WTC11 (cell line): ENCODE data around the gene CKAP2L. TPM values are rescaled to one million over a fixed set of nuclear protein-coding genes. Genes with fewer than 3 reads are reported as not detected.

ENCODE experiments used
- ATAC-seq: fragments of 200-7000 bp; cut with Tn5 transposase; 2 replicates; pipeline ENCODE4 v1.10.0; 2021; ENCODE audit warnings: mild to moderate bottlenecking, moderate library complexity
- CTCF ChIA-PET: fragments of 300-600 bp; sonication (Branson Sonifier 250); formaldehyde crosslinking; loops from one replicate; lab custom pipeline; 2021; ENCODE audit warnings: antibody characterized with exemption; lab: Charles Lee
- POLR2A ChIA-PET: fragments of 350-600 bp; sonication (Branson Sonifier 250); formaldehyde crosslinking; loops from one replicate; lab custom pipeline; 2021; ENCODE audit warnings: antibody characterized with exemption; lab: Charles Lee
- DNase-seq: peaks from one replicate; pipeline ENCODE4 v3.0.0; 2021; ENCODE audit warnings: low spot score
- H3K27ac Mint-ChIP-seq: 2 replicates; pipeline ENCODE4 v1.8.0; 2021; ENCODE audit warnings: mixed read lengths
- H3K27me3 Mint-ChIP-seq: 2 replicates; pipeline ENCODE4 v1.8.0; 2021; ENCODE audit warnings: low read depth, mild to moderate bottlenecking, moderate library complexity, mixed read lengths
- H3K36me3 Mint-ChIP-seq: 2 replicates; pipeline ENCODE4 v1.8.0; 2021; ENCODE audit warnings: mixed read lengths
- H3K4me1 Mint-ChIP-seq: 2 replicates; pipeline ENCODE4 v1.8.0; 2022; ENCODE audit warnings: mixed read lengths
- H3K4me3 Mint-ChIP-seq: 2 replicates; pipeline ENCODE4 v1.8.0; 2021; ENCODE audit warnings: mild to moderate bottlenecking, moderate library complexity, mixed read lengths
- H3K9me3 Mint-ChIP-seq: 2 replicates; pipeline ENCODE4 v1.8.0; 2021; ENCODE audit warnings: mixed read lengths
- ATF1 ChIP-seq: sonication (generic); formaldehyde crosslinking; IDR thresholded peaks from 2 replicates; pipeline ENCODE4 v1.8.1; 2023; ENCODE audit warnings: mild to moderate bottlenecking, moderate library complexity, missing genetic modification reagents
- CBFB ChIP-seq: sonication (generic); formaldehyde crosslinking; IDR thresholded peaks from 2 replicates; pipeline ENCODE4 v1.8.1; 2022; ENCODE audit warnings: mild to moderate bottlenecking, low read depth, missing genetic modification reagents
- EMX1 ChIP-seq: fragments of 250-450 bp; sonication (Bioruptor Pico); IDR thresholded peaks from 2 replicates; pipeline ENCODE4 v1.8.0; 2021; ENCODE audit warnings: mild to moderate bottlenecking
- ESRRA ChIP-seq: sonication (generic); formaldehyde crosslinking; IDR thresholded peaks from 2 replicates; pipeline ENCODE4 v1.8.1; 2022; ENCODE audit warnings: mild to moderate bottlenecking, missing genetic modification reagents, borderline replicate concordance
- FOXP1 ChIP-seq: sonication (generic); formaldehyde crosslinking; IDR thresholded peaks from 2 replicates; pipeline ENCODE4 v1.8.0; 2022; ENCODE audit warnings: missing genetic modification reagents, mild to moderate bottlenecking, moderate library complexity, borderline replicate concordance
- GRHL2 ChIP-seq: fragments of 250-450 bp; sonication (Bioruptor Pico); IDR thresholded peaks from 2 replicates; pipeline ENCODE4 v1.8.0; 2022; ENCODE audit warnings: mild to moderate bottlenecking, moderate library complexity; ENCODE audit not compliant: insufficient replicate concordance, severe bottlenecking
- KAT7 ChIP-seq: sonication (generic); formaldehyde crosslinking; IDR thresholded peaks from 2 replicates; pipeline ENCODE4 v1.8.1; 2023; ENCODE audit warnings: missing genetic modification reagents, mild to moderate bottlenecking, borderline replicate concordance
- MYBL2 ChIP-seq: sonication (generic); formaldehyde crosslinking; IDR thresholded peaks from 2 replicates; pipeline ENCODE4 v1.8.1; 2023; ENCODE audit warnings: mild to moderate bottlenecking, moderate library complexity, missing genetic modification reagents
- NFE2L1 ChIP-seq: sonication (generic); formaldehyde crosslinking; IDR thresholded peaks from 2 replicates; pipeline ENCODE4 v1.8.1; 2023; ENCODE audit warnings: missing genetic modification reagents
- NR2C2 ChIP-seq: sonication (generic); formaldehyde crosslinking; IDR thresholded peaks from 2 replicates; pipeline ENCODE4 v1.8.0; 2022; ENCODE audit warnings: mild to moderate bottlenecking, missing genetic modification reagents
- NR3C1 ChIP-seq: sonication (generic); formaldehyde crosslinking; conservative IDR thresholded peaks from 2 replicates; pipeline ENCODE4 v1.8.1; 2023; ENCODE audit warnings: low read depth, mild to moderate bottlenecking, missing genetic modification reagents
- OVOL2 ChIP-seq: fragments of 250-450 bp; sonication (Bioruptor Pico); IDR thresholded peaks from 2 replicates; pipeline ENCODE4 v1.9.0; 2021; ENCODE audit warnings: mild to moderate bottlenecking, borderline replicate concordance
- RELA ChIP-seq: sonication (generic); formaldehyde crosslinking; IDR thresholded peaks from 2 replicates; pipeline ENCODE4 v1.8.1; 2022; ENCODE audit warnings: missing genetic modification reagents, mild to moderate bottlenecking, borderline replicate concordance
- SMAD3 ChIP-seq: sonication (generic); formaldehyde crosslinking; IDR thresholded peaks from 2 replicates; pipeline ENCODE4 v1.8.0; 2022; ENCODE audit warnings: missing genetic modification reagents, mild to moderate bottlenecking, borderline replicate concordance
- SMAD4 ChIP-seq: sonication (generic); formaldehyde crosslinking; IDR thresholded peaks from 2 replicates; pipeline ENCODE4 v1.8.0; 2022; ENCODE audit warnings: mild to moderate bottlenecking, missing genetic modification reagents
- SOX15 ChIP-seq: fragments of 250-450 bp; sonication (Bioruptor Pico); IDR thresholded peaks from 2 replicates; pipeline ENCODE4 v1.9.0; 2021; ENCODE audit warnings: mild to moderate bottlenecking
- TCF7 ChIP-seq: sonication (generic); formaldehyde crosslinking; IDR thresholded peaks from 2 replicates; pipeline ENCODE4 v1.8.0; 2022; ENCODE audit warnings: mild to moderate bottlenecking, low read depth, missing genetic modification reagents, moderate library complexity
- TEAD4 ChIP-seq: sonication (generic); formaldehyde crosslinking; IDR thresholded peaks from 2 replicates; pipeline ENCODE4 v1.8.0; 2022; ENCODE audit warnings: mild to moderate bottlenecking, missing genetic modification reagents
- ZMAT4 ChIP-seq: fragments of 250-450 bp; sonication (Bioruptor Pico); IDR thresholded peaks from 2 replicates; pipeline ENCODE4 v1.9.0; 2021; ENCODE audit warnings: mild to moderate bottlenecking
- total RNA-seq: library from RNA; stranded (reverse); gene quantifications from 3 replicates; pipeline ENCODE4 v1.2.3, GENCODE V29; 2021
- TF ChIP-seq, protein P1 (sequence below): fragments of 250-450 bp; sonication (Bioruptor Pico); IDR thresholded peaks from 2 replicates; pipeline ENCODE4 v2.1.2; 2022; ENCODE audit warnings: mild to moderate bottlenecking, moderate library complexity

Gene CKAP2L
- total RNA-seq, 1 experiment from 2014 or later = 25.6 TPM

DNA sequence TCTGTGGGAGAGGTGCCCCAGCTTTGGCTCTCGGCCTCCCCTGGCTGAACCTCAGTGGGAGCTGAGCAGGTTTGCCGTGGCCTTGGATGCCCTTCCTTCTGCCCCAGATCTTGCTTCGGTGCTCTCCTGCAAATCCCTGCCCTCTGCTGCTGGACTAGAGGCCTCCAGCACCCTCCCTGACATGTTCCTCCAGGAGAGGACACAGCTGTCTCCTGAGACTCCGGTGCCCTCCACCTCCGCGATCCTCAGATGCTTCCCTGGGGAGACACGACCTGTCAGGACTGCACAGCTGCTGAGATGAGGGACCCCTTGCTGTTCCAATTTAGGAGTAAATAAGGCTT, 50.9 kb downstream of the CKAP2L start:
- Mint-ChIP-seq H3K4me1 (peaks cover 4% of the 10 kb centered on the region; the same call in 1 of the 2 replicates), H3K27ac (no peak overlapping the region), H3K27me3 (no peaks in the 10 kb centered on the region), H3K36me3 (no peaks in the 10 kb centered on the region), H3K4me3 (no peak overlapping the region), H3K9me3 (peaks cover 3% of the 10 kb centered on the region)
- POLR2A ChIA-PET = no interaction called here
- CTCF ChIA-PET = interaction anchor here (1.3 kb wide), 2 partner anchors 11 to 13 kb away, joined by 4 read pairs; no protein-coding TSS in a partner anchor
- ATAC-seq (no peak), DNase-seq (no peak)
- TF ChIP-seq ATF1 = no peak
- TF ChIP-seq, protein P1, sequence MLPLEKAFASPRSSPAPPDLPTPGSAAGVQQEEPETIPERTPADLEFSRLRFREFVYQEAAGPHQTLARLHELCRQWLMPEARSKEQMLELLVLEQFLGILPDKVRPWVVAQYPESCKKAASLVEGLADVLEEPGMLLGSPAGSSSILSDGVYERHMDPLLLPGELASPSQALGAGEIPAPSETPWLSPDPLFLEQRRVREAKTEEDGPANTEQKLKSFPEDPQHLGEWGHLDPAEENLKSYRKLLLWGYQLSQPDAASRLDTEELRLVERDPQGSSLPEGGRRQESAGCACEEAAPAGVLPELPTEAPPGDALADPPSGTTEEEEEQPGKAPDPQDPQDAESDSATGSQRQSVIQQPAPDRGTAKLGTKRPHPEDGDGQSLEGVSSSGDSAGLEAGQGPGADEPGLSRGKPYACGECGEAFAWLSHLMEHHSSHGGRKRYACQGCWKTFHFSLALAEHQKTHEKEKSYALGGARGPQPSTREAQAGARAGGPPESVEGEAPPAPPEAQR (CRISPR knock-in tag) = no peak
- no peak for TF ChIP-seq NR3C1 (CRISPR knock-in tag)

GRCh38 chr2:112712903-112713584, 51.4 kb downstream of the CKAP2L start:
- POLR2A ChIA-PET = no interaction called here
- ATAC-seq = no peak
- no peak for DNase-seq
- Mint-ChIP-seq H3K27ac (no peak overlapping the region), H3K36me3 (no peaks in the 10 kb centered on the region), H3K27me3 (no peaks in the 10 kb centered on the region), H3K4me3 (no peak overlapping the region), H3K9me3 (peaks cover 3% of the 10 kb centered on the region), H3K4me1 (peaks cover 4% of the 10 kb centered on the region; the same call in 1 of the 2 replicates)
- CTCF ChIA-PET = interaction anchor here (1.3 kb wide), 3 partner anchors 12 to 229 kb away, joined by 4 read pairs; no protein-coding TSS in a partner anchor
- TF ChIP-seq RELA (CRISPR knock-in tag) (no peak), ESRRA (CRISPR knock-in tag) (no peak), TEAD4 (no peak), EMX1 (no peak), SMAD3 (CRISPR knock-in tag) (no peak), NFE2L1 (CRISPR knock-in tag) (no peak), NR2C2 (no peak), FOXP1 (CRISPR knock-in tag) (no peak), NR3C1 (CRISPR knock-in tag) (no peak), GRHL2 (CRISPR knock-in tag) (no peak), OVOL2 (CRISPR knock-in tag) (no peak)

- peaks cover 3% of the 10 kb centered on the region for H3K9me3 Mint-ChIP-seq
- no peak overlapping the region for H3K27ac Mint-ChIP-seq
- no peaks in the 10 kb centered on the region; the same call in 1 of the 2 replicates for H3K27me3 Mint-ChIP-seq
- ATAC-seq = no peak
- no peak for DNase-seq
- no peak for TF ChIP-seq KAT7 (CRISPR knock-in tag)
- TF ChIP-seq MYBL2 (CRISPR knock-in tag) = no peak
- no peak for TF ChIP-seq TCF7
- no peak for TF ChIP-seq RELA (CRISPR knock-in tag)
- no peak for TF ChIP-seq SOX15
- TF ChIP-seq CBFB = no peak
- no peak for TF ChIP-seq ZMAT4 (CRISPR knock-in tag)
- TF ChIP-seq SMAD4 (CRISPR knock-in tag) = no peak
- no peak for TF ChIP-seq TEAD4
- CTCF ChIA-PET = interaction anchor here (1.3 kb wide), 1 partner anchor 229 kb away, joined by 4 read pairs; no protein-coding TSS in a partner anchor
- H3K36me3 Mint-ChIP-seq = no peaks in the 10 kb centered on the region
- POLR2A ChIA-PET = no interaction called here
- no peak overlapping the region for H3K4me3 Mint-ChIP-seq
- H3K4me1 Mint-ChIP-seq = peaks cover 4% of the 10 kb centered on the region; the same call in 1 of the 2 replicates
Measured at GRCh38 chr2:112712465-112712864, 51.9 kb downstream of the CKAP2L start.
